ENCODE data around the gene PLA2G4C. TPM values are rescaled to one million over a fixed set of nuclear protein-coding genes. Genes with fewer than 3 reads are reported as not detected.

Gene PLA2G4C
- total RNA-seq, 1 donor from 2014 or later: 4.1 TPM

DNA sequence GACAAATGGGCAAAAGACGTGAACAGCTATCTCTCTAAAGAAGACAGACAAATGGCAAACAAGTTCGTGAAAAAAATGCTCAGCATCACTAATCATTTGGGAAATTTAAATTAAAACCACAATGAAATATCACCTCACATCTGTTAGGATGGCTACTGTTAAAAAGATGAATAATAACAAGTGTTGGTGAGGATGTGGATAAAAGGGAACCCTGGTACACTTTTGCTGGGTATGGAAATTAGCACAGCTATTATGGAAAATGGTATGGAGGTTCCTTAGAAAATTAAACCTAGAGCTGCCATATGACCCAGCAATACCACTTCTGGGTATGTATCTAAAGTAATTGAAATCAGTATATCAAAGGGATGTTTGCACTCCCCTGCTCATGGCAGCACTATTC lies 73.9 kb downstream of the PLA2G4C start:
- H3K36me3 Mint-ChIP-seq (ENCODE audit: low read depth, unreplicated experiment): peaks cover 2% of the 10 kb centered on the region
- H3K27me3 ChIP-seq (ENCODE audit: insufficient read depth, low read length): no peaks in the 10 kb centered on the region
- H3K27ac ChIP-seq (ENCODE audit: low read depth, low read length): no peak overlapping the region
- no peak overlapping the region for H3K4me2 ChIP-seq (ENCODE audit: low read length)
- H4K20me1 ChIP-seq (ENCODE audit: insufficient read depth, low read length): no peaks in the 10 kb centered on the region
- H3K4me1 Mint-ChIP-seq (ENCODE audit: low read depth, unreplicated experiment): no peaks in the 10 kb centered on the region
- H3K4me3 Mint-ChIP-seq (ENCODE audit: unreplicated experiment): no peak overlapping the region
- H3K9me3 ChIP-seq (ENCODE audit: insufficient read depth, low read depth, low read length): no peaks in the 10 kb centered on the region
- peaks cover 28% of the 10 kb centered on the region for H3K27me3 Mint-ChIP-seq (ENCODE audit: low read depth, unreplicated experiment)
- DNase-seq (ENCODE audit: low read depth): no peak
- no peak overlapping the region for H3K9ac ChIP-seq (ENCODE audit: low read length)
- peaks cover 13% of the 10 kb centered on the region for H3K9me3 Mint-ChIP-seq (ENCODE audit: unreplicated experiment)
- TF ChIP-seq EZH2 (IDR thresholded peaks at IDR 0.05; ENCODE audit: insufficient read depth, low read length) (no peak), CTCF (IDR thresholded peaks at IDR 0.05; ENCODE audit: insufficient read depth, low read depth, low read length) (no peak)
- FAIRE-seq: no peak
- H2AFZ ChIP-seq (ENCODE audit: low read depth, low read length): no peak overlapping the region
- H3K27ac Mint-ChIP-seq (ENCODE audit: unreplicated experiment): no peak overlapping the region
- H3K36me3 ChIP-seq (ENCODE audit: insufficient read depth, low read length): no peaks in the 10 kb centered on the region
- H3K79me2 ChIP-seq (ENCODE audit: insufficient read depth, low read length): no peaks in the 10 kb centered on the region
- no peak overlapping the region for H3K4me3 ChIP-seq (ENCODE audit: insufficient read depth, low read depth, low read length)
- H3K4me1 ChIP-seq (ENCODE audit: insufficient read depth, low read length): no peaks in the 10 kb centered on the region

- no peak overlapping the region for H3K27ac Mint-ChIP-seq (ENCODE audit: unreplicated experiment)
- no peaks in the 10 kb centered on the region for H3K36me3 ChIP-seq (ENCODE audit: insufficient read depth, low read length)
- DNase-seq (ENCODE audit: low read depth) (no peak), FAIRE-seq (no peak)
- peaks cover 7% of the 10 kb centered on the region for H3K9me3 Mint-ChIP-seq (ENCODE audit: unreplicated experiment)
- no peak overlapping the region for H3K4me3 ChIP-seq (ENCODE audit: insufficient read depth, low read depth, low read length)
- no peaks in the 10 kb centered on the region for H4K20me1 ChIP-seq (ENCODE audit: insufficient read depth, low read length)
- no peaks in the 10 kb centered on the region for H3K36me3 Mint-ChIP-seq (ENCODE audit: low read depth, unreplicated experiment)
- H3K4me2 ChIP-seq (ENCODE audit: low read length): no peak overlapping the region
- no peak for TF ChIP-seq CTCF (IDR thresholded peaks at IDR 0.05; ENCODE audit: insufficient read depth, low read depth, low read length)
- TF ChIP-seq EZH2 (IDR thresholded peaks at IDR 0.05; ENCODE audit: insufficient read depth, low read length): no peak
- H3K4me1 ChIP-seq (ENCODE audit: insufficient read depth, low read length): no peaks in the 10 kb centered on the region
- H3K27me3 Mint-ChIP-seq (ENCODE audit: low read depth, unreplicated experiment): peaks cover 7% of the 10 kb centered on the region
- H3K4me1 Mint-ChIP-seq (ENCODE audit: low read depth, unreplicated experiment): no peaks in the 10 kb centered on the region
- H3K27ac ChIP-seq (ENCODE audit: low read depth, low read length): no peak overlapping the region
- H3K4me3 Mint-ChIP-seq (ENCODE audit: unreplicated experiment): no peak overlapping the region
- H2AFZ ChIP-seq (ENCODE audit: low read depth, low read length): no peak overlapping the region
- H3K9ac ChIP-seq (ENCODE audit: low read length): no peak overlapping the region
- H3K9me3 ChIP-seq (ENCODE audit: insufficient read depth, low read depth, low read length): no peaks in the 10 kb centered on the region
- H3K79me2 ChIP-seq (ENCODE audit: insufficient read depth, low read length): no peaks in the 10 kb centered on the region
- H3K27me3 ChIP-seq (ENCODE audit: insufficient read depth, low read length): no peaks in the 10 kb centered on the region
Measured at GRCh38 chr19:48033604-48034003, 77.0 kb downstream of the PLA2G4C start.

DNA sequence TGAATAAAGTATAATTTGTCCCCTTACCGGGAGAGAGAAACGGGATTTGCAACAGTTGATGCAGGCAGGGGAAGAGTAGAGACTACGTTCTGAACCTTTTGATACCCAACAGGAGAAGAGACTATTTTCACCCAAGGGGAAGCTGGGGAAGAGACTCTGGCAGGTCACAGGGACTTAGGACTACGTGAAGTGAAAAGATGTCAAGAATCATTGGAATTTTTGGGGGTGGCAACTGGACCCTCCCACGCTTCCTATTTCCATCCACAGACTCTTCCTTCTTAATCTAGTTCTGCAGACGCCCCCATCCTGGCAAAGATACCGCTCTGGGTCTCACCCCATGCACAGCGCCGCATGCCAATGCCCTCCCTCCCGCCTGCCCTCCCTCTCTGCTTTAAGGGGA lies 80.5 kb downstream of the PLA2G4C start:
- H3K9ac ChIP-seq (ENCODE audit: low read length): no peak overlapping the region
- no peak for TF ChIP-seq EZH2 (IDR thresholded peaks at IDR 0.05; ENCODE audit: insufficient read depth, low read length)
- TF ChIP-seq CTCF (IDR thresholded peaks at IDR 0.05; ENCODE audit: insufficient read depth, low read depth, low read length): no peak
- no peaks in the 10 kb centered on the region for H3K9me3 Mint-ChIP-seq (ENCODE audit: unreplicated experiment)
- H3K27ac Mint-ChIP-seq (ENCODE audit: unreplicated experiment): no peak overlapping the region
- H3K79me2 ChIP-seq (ENCODE audit: insufficient read depth, low read length): no peaks in the 10 kb centered on the region
- H2AFZ ChIP-seq (ENCODE audit: low read depth, low read length): no peak overlapping the region
- no peaks in the 10 kb centered on the region for H3K36me3 Mint-ChIP-seq (ENCODE audit: low read depth, unreplicated experiment)
- H3K27ac ChIP-seq (ENCODE audit: low read depth, low read length): no peak overlapping the region
- DNase-seq (ENCODE audit: low read depth): no peak
- peaks cover 12% of the 10 kb centered on the region for H3K27me3 Mint-ChIP-seq (ENCODE audit: low read depth, unreplicated experiment)
- no peaks in the 10 kb centered on the region for H3K4me1 ChIP-seq (ENCODE audit: insufficient read depth, low read length)
- no peak overlapping the region for H3K4me3 Mint-ChIP-seq (ENCODE audit: unreplicated experiment)
- no peaks in the 10 kb centered on the region for H3K9me3 ChIP-seq (ENCODE audit: insufficient read depth, low read depth, low read length)
- no peak overlapping the region for H3K4me3 ChIP-seq (ENCODE audit: insufficient read depth, low read depth, low read length)
- H3K36me3 ChIP-seq (ENCODE audit: insufficient read depth, low read length): no peaks in the 10 kb centered on the region
- FAIRE-seq: no peak
- no peak overlapping the region for H3K4me2 ChIP-seq (ENCODE audit: low read length)
- no peaks in the 10 kb centered on the region for H3K27me3 ChIP-seq (ENCODE audit: insufficient read depth, low read length)
- no peaks in the 10 kb centered on the region for H3K4me1 Mint-ChIP-seq (ENCODE audit: low read depth, unreplicated experiment)
- H4K20me1 ChIP-seq (ENCODE audit: insufficient read depth, low read length): no peaks in the 10 kb centered on the region

Data from astrocyte (in vitro differentiated cells and primary cell).